CD14-positive monocyte (primary cell): ENCODE data around the gene GLS2. TPM values are rescaled to one million over a fixed set of nuclear protein-coding genes. Genes with fewer than 3 reads are reported as not detected.
"Not testable (repeated sequence)": the region's sequence is repeated elsewhere in the genome, so short reads cannot be mapped to it uniquely, and the experiment has no call there.

Source experiments
- DNase-seq, 3 donors: peaks; one replicate each; pipeline ENCODE4 v3.0.0-alpha.2; 2011 to 2022
- H2AFZ ChIP-seq: 2 replicates; pipeline ENCODE4 v1.6.0; 2012; ENCODE audit warnings: mild to moderate bottlenecking, low read depth, low read length, inconsistent platforms; ENCODE audit not compliant: insufficient read depth, poor library complexity, severe bottlenecking
- H3K27ac ChIP-seq, 2 donors: 1 replicate in 1 of 2; 2 replicates in 1 of 2; pipeline ENCODE4 v1.5.1; 2012 to 2013; ENCODE audit warnings: low read length in 2 of 2, control low read depth in 1 of 2, inconsistent platforms in 1 of 2, low read depth in 1 of 2, mild to moderate bottlenecking in 1 of 2
- H3K27me3 ChIP-seq, 2 donors: one replicate each; pipeline versions ENCODE4 v1.6.0 to v1.6.1; 2011 to 2013; ENCODE audit warnings: low read length in 2 of 2; ENCODE audit not compliant: control insufficient read depth in 2 of 2, insufficient read depth in 2 of 2
- H3K36me3 ChIP-seq, 2 donors: replicated peaks in 1 of 2; 1 replicate in 1 of 2; 2 replicates in 1 of 2; pipeline versions ENCODE4 v1.5.1 to v1.6.1; 2012 to 2013; ENCODE audit warnings: low read length in 2 of 2, control low read depth in 1 of 2, inconsistent platforms in 1 of 2, mild to moderate bottlenecking in 1 of 2; ENCODE audit not compliant: insufficient read depth in 2 of 2, control insufficient read depth in 1 of 2
- H3K4me1 ChIP-seq, 2 donors: 1 replicate in 1 of 2; 2 replicates in 1 of 2; pipeline versions ENCODE4 v1.5.1 to v1.6.1; 2012 to 2013; ENCODE audit warnings: low read length in 2 of 2, control low read depth in 1 of 2, inconsistent platforms in 1 of 2, mild to moderate bottlenecking in 1 of 2, moderate library complexity in 1 of 2; ENCODE audit not compliant: insufficient read depth in 2 of 2, control insufficient read depth in 1 of 2
- H3K4me2 ChIP-seq: replicated peaks from 2 replicates; pipeline ENCODE3; 2012; ENCODE audit warnings: low read length, moderate library complexity, mild to moderate bottlenecking; ENCODE audit not compliant: poor library complexity, severe bottlenecking; ENCODE audit errors: extremely low read depth
- H3K4me3 ChIP-seq, 3 experiments: fragments of 200-600 bp in 1 of 3; sonication (generic) in 1 of 3; replicated peaks in 1 of 3; 1 replicate in 2 of 3; 2 replicates in 1 of 3; pipeline ENCODE4 v1.5.1; 2011 to 2013; ENCODE audit warnings: low read length in 3 of 3, mild to moderate bottlenecking in 3 of 3, control low read depth in 2 of 3, low read depth in 2 of 3, inconsistent platforms in 1 of 3, moderate library complexity in 1 of 3
- H3K79me2 ChIP-seq: 2 replicates; pipeline ENCODE4 v1.6.0; 2012; ENCODE audit warnings: mild to moderate bottlenecking, control low read depth, inconsistent platforms, low read length, moderate library complexity; ENCODE audit not compliant: insufficient read depth
- H3K9ac ChIP-seq: 2 replicates; pipeline ENCODE4 v1.6.0; 2017; ENCODE audit warnings: low read length, mild to moderate bottlenecking; ENCODE audit not compliant: insufficient read depth, poor library complexity, severe bottlenecking
- H3K9me3 ChIP-seq, 2 donors: replicated peaks in 1 of 2; 1 replicate in 1 of 2; 2 replicates in 1 of 2; pipeline versions ENCODE4 v1.5.1 to v1.6.1; 2012 to 2013; ENCODE audit warnings: low read length in 2 of 2, control low read depth in 1 of 2; ENCODE audit not compliant: control insufficient read depth in 1 of 2, insufficient read depth in 1 of 2
- H4K20me1 ChIP-seq: 2 replicates; pipeline ENCODE4 v1.6.0; 2012; ENCODE audit warnings: mild to moderate bottlenecking, low read length, control low read depth, moderate library complexity; ENCODE audit not compliant: insufficient read depth
- H3K27ac Mint-ChIP-seq, 7 donors: one replicate each; pipeline ENCODE4 v1.8.0; 2020; ENCODE audit warnings: mild to moderate bottlenecking in 7 of 7, mixed read lengths in 7 of 7, moderate library complexity in 6 of 7, inconsistent platforms in 2 of 7
- H3K27me3 Mint-ChIP-seq, 3 donors: one replicate each; pipeline ENCODE4 v1.8.0; 2021 to 2022; ENCODE audit warnings: low read depth in 3 of 3, mild to moderate bottlenecking in 3 of 3, mixed read lengths in 3 of 3, moderate library complexity in 3 of 3, inconsistent platforms in 1 of 3
- H3K36me3 Mint-ChIP-seq, 2 donors: one replicate each; pipeline ENCODE4 v1.8.0; 2020; ENCODE audit warnings: mixed read lengths in 2 of 2, inconsistent platforms in 1 of 2, mild to moderate bottlenecking in 1 of 2
- H3K4me1 Mint-ChIP-seq: one replicate; pipeline ENCODE4 v1.8.0; 2020; ENCODE audit warnings: mild to moderate bottlenecking, mixed read lengths
- H3K4me3 Mint-ChIP-seq, 2 donors: one replicate each; pipeline ENCODE4 v1.8.0; 2020; ENCODE audit warnings: mild to moderate bottlenecking in 2 of 2, mixed read lengths in 2 of 2, moderate library complexity in 1 of 2
- H3K9me3 Mint-ChIP-seq, 7 donors: one replicate each; pipeline ENCODE4 v1.8.0; 2020 to 2022; ENCODE audit warnings: mixed read lengths in 7 of 7, mild to moderate bottlenecking in 6 of 7, moderate library complexity in 6 of 7, inconsistent platforms in 2 of 7
- CTCF ChIP-seq: fragments of 200-600 bp; IDR thresholded peaks from one replicate; pipeline ENCODE4 v1.8.0; 2022; ENCODE audit warnings: antibody characterized with exemption, mild to moderate bottlenecking
- WGBS: methylation state at CpG from one replicate; pipeline ENCODE4 v1.1.5; 2013; ENCODE audit warnings: missing lambda C conversion rate; ENCODE audit not compliant: insufficient coverage; 5-methylcytosine and 5-hydroxymethylcytosine counted together
- intact Hi-C, 2 donors: fragments of 100-400 bp; cut with micrococcal nuclease; formaldehyde crosslinking; loops; one replicate each; pipeline versions ENCODE4 v1.15.0 to v1.15.1; 2023
- polyA plus RNA-seq, 3 donors: library from polyadenylated mRNA; depleted of rRNA in 1 of 3; unstranded in 2 of 3; stranded (reverse) in 1 of 3; fragments of 300-500 nt in 2 of 3; fragments of >200 nt in 1 of 3; fragmentation: Illumina TruSeq in 2 of 3; gene quantifications; 1 replicate in 2 of 3; 2 replicates in 1 of 3; pipeline ENCODE4 v1.2.3, GENCODE V29; 2012 to 2021

GLS2 gene
- polyA plus RNA-seq, 3 donors = 0.04 TPM; not detected in 2

- Histone ChIP-seq H4K20me1 (no peaks in the 10 kb centered on the region), H3K4me2 (peak within 1 kb of the TSS; percentile 84), H3K9me3 (no peaks in the 10 kb centered on the region), H3K27me3 (no peaks in the 10 kb centered on the region), H3K36me3 (no peaks in the 10 kb centered on the region), H2AFZ (peak within 1 kb of the TSS; percentile 90), H3K9ac (peak within 1 kb of the TSS; percentile 60), H3K4me3 (peak within 1 kb of the TSS; percentile 72 to 96 (median 73)), H3K27ac (peak within 1 kb of the TSS; percentile 42 to 77), H3K4me1 (peaks cover 15 to 21% of the 10 kb centered on the region in 2 donors), H3K79me2 (peaks cover 41% of the 10 kb centered on the region)
- Mint-ChIP-seq H3K27me3 (peaks cover 0 to 2% (median 0%) of the 10 kb centered on the region in 3 donors), H3K36me3 (peaks cover 4 to 5% of the 10 kb centered on the region in 2 donors), H3K4me3 (peak within 1 kb of the TSS; percentile 94 to 96), H3K4me1 (peaks cover 21% of the 10 kb centered on the region), H3K27ac (peak within 1 kb of the TSS; percentile 87 to 95 (median 91)), H3K9me3 (peaks cover 0 to 6% (median 2%) of the 10 kb centered on the region in 7 donors)
- peak; percentile 87 to 88 (median 87) for DNase-seq
- no peak for TF ChIP-seq CTCF
- WGBS = under 1% methylated on average over 43 of the region's 58 CpGs
- intact Hi-C loops = no loop called here
These were observed 38.9 kb downstream of the GLS2 start, which contains the start of gene TIMELESS for GRCh38 chr12:56448860-56449621. Gene TIMELESS (minus strand): TSS chr12:56449426. CDS start chr12:56434170, 15,256 bp downstream.

DNA sequence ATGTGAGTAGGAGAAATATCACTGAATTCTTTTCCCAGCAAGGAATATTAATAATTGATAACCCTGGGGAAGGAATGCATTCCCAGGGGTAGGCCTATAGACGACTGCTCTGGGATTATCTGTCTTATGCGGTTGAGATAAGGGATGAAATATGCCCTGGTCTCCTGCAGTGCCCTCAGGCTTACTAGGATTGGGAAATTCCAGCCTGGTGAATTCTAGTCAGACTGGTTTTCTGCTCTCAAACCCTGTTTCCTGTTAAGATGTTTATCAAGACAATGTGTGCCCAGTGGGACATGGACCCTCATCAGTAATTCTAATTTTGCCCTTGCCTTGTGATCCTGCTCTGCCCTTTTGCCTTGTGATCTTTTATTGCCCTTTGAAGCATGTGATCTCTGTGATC, 44.8 kb downstream of the GLS2 start:
- H3K4me2 ChIP-seq, intact Hi-C loops, H3K9ac ChIP-seq, H3K36me3 ChIP-seq, H3K4me1 ChIP-seq, H3K27me3 ChIP-seq, H3K4me3 Mint-ChIP-seq, H3K27ac ChIP-seq, DNase-seq, H3K4me3 ChIP-seq, H4K20me1 ChIP-seq, H3K9me3 ChIP-seq, H3K27me3 Mint-ChIP-seq, H2AFZ ChIP-seq: not testable (repeated sequence)
- Mint-ChIP-seq H3K9me3 (peaks cover 2 to 11% (median 4%) of the 10 kb centered on the region in 7 donors), H3K27ac (peak overlapping the region in 2 of 7 donors; percentile 48 to 65), H3K36me3 (peaks cover 8 to 16% of the 10 kb centered on the region in 2 donors), H3K4me1 (peaks cover 13% of the 10 kb centered on the region)
- H3K79me2 ChIP-seq = peaks cover 80% of the 10 kb centered on the region
- WGBS = no CpG with 5 or more reads among the region's 2 CpGs
